ENCODE results near the gene EIF4EBP3. TPM values are rescaled to one million over a fixed set of nuclear protein-coding genes. Genes with fewer than 3 reads are reported as not detected.

The EIF4EBP3 gene
- total and polyA plus RNA-seq, 9 of the 15 experiments (the other 6 are each of a cell fraction or from before 2014, with no cell fraction given) = 1.3 to 7.5 (median 3.8) TPM

DNA sequence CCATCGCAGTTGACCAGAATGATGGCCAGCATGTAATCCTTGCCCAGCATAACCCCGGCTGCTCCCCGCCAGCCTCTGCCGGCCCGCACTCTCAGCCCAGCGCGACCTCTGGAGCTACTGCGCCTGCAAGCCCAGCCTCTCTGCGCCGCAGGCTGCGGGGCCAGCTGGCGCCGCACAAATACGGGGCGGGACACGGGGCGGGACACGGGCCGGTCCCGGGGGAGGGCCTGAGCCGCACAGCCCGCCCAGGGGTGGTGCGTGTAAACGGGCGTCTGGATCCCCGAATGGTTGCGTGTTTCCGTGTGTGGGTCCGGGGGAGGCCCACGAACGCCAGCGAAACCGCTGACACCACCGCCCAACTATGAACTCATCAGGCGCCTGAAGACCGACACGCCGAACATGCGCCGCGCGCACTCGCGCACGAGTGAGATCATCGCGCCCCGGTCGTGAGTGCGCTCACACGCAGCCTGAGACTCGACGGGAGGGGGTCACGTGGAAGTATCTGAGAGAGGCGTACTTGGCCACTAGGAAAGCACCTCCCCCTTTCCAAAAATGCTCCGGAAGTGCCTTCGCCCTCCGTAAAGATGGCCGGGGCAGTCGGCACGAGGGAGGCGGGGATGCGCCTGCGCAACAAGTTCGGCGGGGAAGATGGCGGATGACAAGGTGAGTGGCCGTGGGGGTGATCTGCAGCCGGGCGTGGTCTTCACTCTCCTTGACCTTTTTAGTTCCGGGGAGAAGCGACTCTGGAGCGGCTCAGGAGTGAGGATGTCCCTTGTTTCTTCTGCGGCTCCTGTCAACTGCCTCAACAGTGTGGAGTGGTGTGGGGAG lies 16.9 kb downstream of the EIF4EBP3 start, which contains the start of the genes APBB3 and SLC35A4 (continued):
- peak; percentile 24; the same call in 1 of the 2 replicates for TF ChIP-seq CBX1 (IDR thresholded peaks at IDR 0.05; ENCODE audit: low read depth)
- TF ChIP-seq SAFB2 (IDR thresholded peaks at IDR 0.05; ENCODE audit: borderline replicate concordance, low read depth, low read length, severe bottlenecking) = no peak
- no peak; the same call in 1 of the 2 replicates for TF ChIP-seq SMARCA4 (IDR thresholded peaks at IDR 0.05)
- no peak for TF ChIP-seq FOXJ2 (tag; IDR thresholded peaks at IDR 0.05)
- TF ChIP-seq RCOR1 (IDR thresholded peaks at IDR 0.05; ENCODE audit: borderline replicate concordance in 1 of 2, low read depth in 2 of 2, low read length in 2 of 2) = peak in 1 of 2 experiments; percentile 53; a peak in 1 of 4 replicates
- TF ChIP-seq HMG20B (CRISPR knock-in tag; IDR thresholded peaks at IDR 0.05) = no peak
- TF ChIP-seq MECOM (CRISPR knock-in tag; IDR thresholded peaks at IDR 0.05) = no peak
- TF ChIP-seq ZNF165 (CRISPR knock-in tag; IDR thresholded peaks at IDR 0.05; ENCODE audit: borderline replicate concordance) = no peak
- TF ChIP-seq, protein P1, sequence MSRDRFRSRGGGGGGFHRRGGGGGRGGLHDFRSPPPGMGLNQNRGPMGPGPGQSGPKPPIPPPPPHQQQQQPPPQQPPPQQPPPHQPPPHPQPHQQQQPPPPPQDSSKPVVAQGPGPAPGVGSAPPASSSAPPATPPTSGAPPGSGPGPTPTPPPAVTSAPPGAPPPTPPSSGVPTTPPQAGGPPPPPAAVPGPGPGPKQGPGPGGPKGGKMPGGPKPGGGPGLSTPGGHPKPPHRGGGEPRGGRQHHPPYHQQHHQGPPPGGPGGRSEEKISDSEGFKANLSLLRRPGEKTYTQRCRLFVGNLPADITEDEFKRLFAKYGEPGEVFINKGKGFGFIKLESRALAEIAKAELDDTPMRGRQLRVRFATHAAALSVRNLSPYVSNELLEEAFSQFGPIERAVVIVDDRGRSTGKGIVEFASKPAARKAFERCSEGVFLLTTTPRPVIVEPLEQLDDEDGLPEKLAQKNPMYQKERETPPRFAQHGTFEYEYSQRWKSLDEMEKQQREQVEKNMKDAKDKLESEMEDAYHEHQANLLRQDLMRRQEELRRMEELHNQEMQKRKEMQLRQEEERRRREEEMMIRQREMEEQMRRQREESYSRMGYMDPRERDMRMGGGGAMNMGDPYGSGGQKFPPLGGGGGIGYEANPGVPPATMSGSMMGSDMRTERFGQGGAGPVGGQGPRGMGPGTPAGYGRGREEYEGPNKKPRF (IDR thresholded peaks at IDR 0.05; ENCODE audit: low read depth, low read length) = no peak
- TF ChIP-seq BRF1 (IDR thresholded peaks at IDR 0.05; ENCODE audit: borderline replicate concordance, extremely low read depth, insufficient read length) = no peak
- TF ChIP-seq HNRNPK (IDR thresholded peaks at IDR 0.05; ENCODE audit: low read depth, low read length, poor library complexity, severe bottlenecking) = peak; percentile 30
- TF ChIP-seq, protein P2, sequence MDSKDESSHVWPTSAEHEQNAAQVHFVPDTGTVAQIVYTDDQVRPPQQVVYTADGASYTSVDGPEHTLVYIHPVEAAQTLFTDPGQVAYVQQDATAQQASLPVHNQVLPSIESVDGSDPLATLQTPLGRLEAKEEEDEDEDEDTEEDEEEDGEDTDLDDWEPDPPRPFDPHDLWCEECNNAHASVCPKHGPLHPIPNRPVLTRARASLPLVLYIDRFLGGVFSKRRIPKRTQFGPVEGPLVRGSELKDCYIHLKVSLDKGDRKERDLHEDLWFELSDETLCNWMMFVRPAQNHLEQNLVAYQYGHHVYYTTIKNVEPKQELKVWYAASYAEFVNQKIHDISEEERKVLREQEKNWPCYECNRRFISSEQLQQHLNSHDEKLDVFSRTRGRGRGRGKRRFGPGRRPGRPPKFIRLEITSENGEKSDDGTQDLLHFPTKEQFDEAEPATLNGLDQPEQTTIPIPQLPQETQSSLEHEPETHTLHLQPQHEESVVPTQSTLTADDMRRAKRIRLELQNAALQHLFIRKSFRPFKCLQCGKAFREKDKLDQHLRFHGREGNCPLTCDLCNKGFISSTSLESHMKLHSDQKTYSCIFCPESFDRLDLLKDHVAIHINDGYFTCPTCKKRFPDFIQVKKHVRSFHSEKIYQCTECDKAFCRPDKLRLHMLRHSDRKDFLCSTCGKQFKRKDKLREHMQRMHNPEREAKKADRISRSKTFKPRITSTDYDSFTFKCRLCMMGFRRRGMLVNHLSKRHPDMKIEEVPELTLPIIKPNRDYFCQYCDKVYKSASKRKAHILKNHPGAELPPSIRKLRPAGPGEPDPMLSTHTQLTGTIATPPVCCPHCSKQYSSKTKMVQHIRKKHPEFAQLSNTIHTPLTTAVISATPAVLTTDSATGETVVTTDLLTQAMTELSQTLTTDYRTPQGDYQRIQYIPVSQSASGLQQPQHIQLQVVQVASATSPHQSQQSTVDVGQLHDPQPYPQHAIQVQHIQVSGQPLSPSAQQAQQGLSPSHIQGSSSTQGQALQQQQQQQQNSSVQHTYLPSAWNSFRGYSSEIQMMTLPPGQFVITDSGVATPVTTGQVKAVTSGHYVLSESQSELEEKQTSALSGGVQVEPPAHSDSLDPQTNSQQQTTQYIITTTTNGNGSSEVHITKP (IDR thresholded peaks at IDR 0.05; ENCODE audit: partially characterized antibody) = no peak
- TF ChIP-seq SAFB (IDR thresholded peaks at IDR 0.05; ENCODE audit: borderline replicate concordance, low read depth, low read length) = peak; percentile 99
- no peak for TF ChIP-seq HDAC3 (IDR thresholded peaks at IDR 0.05; ENCODE audit: borderline replicate concordance, partially characterized antibody)
- no peak for TF ChIP-seq NUFIP1 (IDR thresholded peaks at IDR 0.05; ENCODE audit: partially characterized antibody)
- peak; percentile 100 for TF ChIP-seq GATAD2B (IDR thresholded peaks at IDR 0.05; ENCODE audit: borderline replicate concordance)
- TF ChIP-seq KLF16 (IDR thresholded peaks at IDR 0.05) = no peak
- TF ChIP-seq, protein P3, sequence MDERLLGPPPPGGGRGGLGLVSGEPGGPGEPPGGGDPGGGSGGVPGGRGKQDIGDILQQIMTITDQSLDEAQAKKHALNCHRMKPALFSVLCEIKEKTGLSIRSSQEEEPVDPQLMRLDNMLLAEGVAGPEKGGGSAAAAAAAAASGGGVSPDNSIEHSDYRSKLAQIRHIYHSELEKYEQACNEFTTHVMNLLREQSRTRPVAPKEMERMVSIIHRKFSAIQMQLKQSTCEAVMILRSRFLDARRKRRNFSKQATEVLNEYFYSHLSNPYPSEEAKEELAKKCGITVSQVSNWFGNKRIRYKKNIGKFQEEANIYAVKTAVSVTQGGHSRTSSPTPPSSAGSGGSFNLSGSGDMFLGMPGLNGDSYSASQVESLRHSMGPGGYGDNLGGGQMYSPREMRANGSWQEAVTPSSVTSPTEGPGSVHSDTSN (CRISPR knock-in tag; IDR thresholded peaks at IDR 0.05; ENCODE audit: low read depth) = no peak
- TF ChIP-seq, protein P3 (tag; conservative IDR thresholded peaks at IDR 0.05; ENCODE audit: low read depth) = no peak
- no peak for TF ChIP-seq GATA2 (CRISPR knock-in tag; IDR thresholded peaks at IDR 0.05)
